B cell (primary cell): ENCODE data around the gene C1orf105. TPM values are rescaled to one million over a fixed set of nuclear protein-coding genes. Genes with fewer than 3 reads are reported as not detected.

Source experiments
- ATAC-seq: fragments of 200-7000 bp; cut with Tn5 transposase; one replicate; pipeline ENCODE4 v1.10.0; 2021; ENCODE audit warnings: low read depth, mild to moderate bottlenecking, moderate number of reproducible peaks, moderate library complexity
- CTCF ChIA-PET: fragments of 350-600 bp; sonication (Branson Sonifier 250); formaldehyde crosslinking; loops from one replicate; lab custom pipeline; 2021; ENCODE audit warnings: antibody characterized with exemption, inconsistent platforms; lab: Charles Lee
- POLR2A ChIA-PET: fragments of 350-600 bp; sonication (Branson Sonifier 250); formaldehyde crosslinking; loops from one replicate; lab custom pipeline; 2021; ENCODE audit warnings: antibody characterized with exemption; lab: Charles Lee
- DNase-seq: peaks from one replicate; pipeline ENCODE4 v3.0.0; 2013
- H2AFZ ChIP-seq: 2 replicates; pipeline ENCODE4 v1.6.1; 2012; ENCODE audit warnings: mild to moderate bottlenecking, low read depth, low read length; ENCODE audit not compliant: insufficient read depth, poor library complexity, severe bottlenecking
- H3K27ac ChIP-seq, 2 donors: 1 replicate in 1 of 2; 2 replicates in 1 of 2; pipeline ENCODE4 v1.5.1; 2012 to 2013; ENCODE audit warnings: low read length in 2 of 2, mild to moderate bottlenecking in 2 of 2, moderate library complexity in 1 of 2
- H3K27me3 ChIP-seq, 4 experiments: fragments of 200-600 bp in 1 of 4; sonication (generic) in 1 of 4; replicated peaks in 1 of 4; 1 replicate in 2 of 4; 2 replicates in 2 of 4; pipeline versions ENCODE4 v1.6.1 to v1.7.0; 2013 to 2016; ENCODE audit warnings: low read length in 3 of 4, mild to moderate bottlenecking in 2 of 4, mixed read lengths in 1 of 4, moderate library complexity in 1 of 4; ENCODE audit not compliant: insufficient read depth in 4 of 4, control insufficient read depth in 3 of 4; ENCODE audit errors: control extremely low read depth in 1 of 4
- H3K36me3 ChIP-seq, 2 experiments: replicated peaks in 1 of 2; 1 replicate in 1 of 2; 2 replicates in 1 of 2; pipeline versions ENCODE4 v1.6.1 to v1.7.1; 2013; ENCODE audit warnings: low read length in 1 of 2; ENCODE audit not compliant: insufficient read depth in 2 of 2, control insufficient read depth in 1 of 2; ENCODE audit errors: control extremely low read depth in 1 of 2, extremely low read depth in 1 of 2
- H3K4me1 ChIP-seq, 2 donors: fragments of 200-600 bp in 1 of 2; sonication (generic) in 1 of 2; 1 replicate in 1 of 2; 2 replicates in 1 of 2; pipeline versions ENCODE4 v1.5.1 to v1.6.1; 2013 to 2017; ENCODE audit warnings: low read length in 2 of 2; ENCODE audit not compliant: control insufficient read depth in 2 of 2, insufficient read depth in 2 of 2
- H3K4me2 ChIP-seq: replicated peaks from 2 replicates; pipeline ENCODE3; 2012; ENCODE audit warnings: mild to moderate bottlenecking, low read depth, low read length; ENCODE audit not compliant: poor library complexity, severe bottlenecking
- H3K4me3 ChIP-seq, 5 experiments: fragments of 200-600 bp in 1 of 5; sonication (generic) in 1 of 5; 1 replicate in 3 of 5; 2 replicates in 2 of 5; pipeline versions ENCODE4 v1.5.1 to v1.7.0; 2011 to 2016; ENCODE audit warnings: low read length in 4 of 5, mild to moderate bottlenecking in 4 of 5, low read depth in 2 of 5, control low read depth in 1 of 5, moderate library complexity in 1 of 5; ENCODE audit not compliant: insufficient read depth in 1 of 5; ENCODE audit errors: control extremely low read depth in 1 of 5, extremely low read depth in 1 of 5
- H3K79me2 ChIP-seq: fragments of 200-600 bp; sonication (generic); one replicate; pipeline ENCODE4 v1.6.0; 2016; ENCODE audit warnings: low read length; ENCODE audit not compliant: control insufficient read depth, insufficient read depth
- H3K9ac ChIP-seq: fragments of 200-600 bp; sonication (generic); 2 replicates; pipeline ENCODE4 v1.6.1; 2017; ENCODE audit warnings: mild to moderate bottlenecking, low read length, moderate library complexity
- H3K9me3 ChIP-seq, 3 donors: one replicate each; pipeline versions ENCODE4 v1.6.1 to v1.7.1; 2013; ENCODE audit warnings: low read length in 2 of 3; ENCODE audit not compliant: control insufficient read depth in 2 of 3, insufficient read depth in 1 of 3; ENCODE audit errors: control extremely low read depth in 1 of 3
- H4K20me1 ChIP-seq: 2 replicates; pipeline ENCODE4 v1.6.0; 2012; ENCODE audit warnings: mild to moderate bottlenecking, low read length; ENCODE audit not compliant: insufficient read depth, control insufficient read depth, poor library complexity, severe bottlenecking
- H3K27ac Mint-ChIP-seq: one replicate; pipeline ENCODE4 v1.8.0; 2021; ENCODE audit warnings: mixed read lengths
- H3K27me3 Mint-ChIP-seq: one replicate; pipeline ENCODE4 v1.8.0; 2021; ENCODE audit warnings: mixed read lengths
- H3K4me1 Mint-ChIP-seq: one replicate; pipeline ENCODE4 v1.8.0; 2021; ENCODE audit warnings: mixed read lengths
- H3K4me3 Mint-ChIP-seq: one replicate; pipeline ENCODE4 v1.8.0; 2021; ENCODE audit warnings: mixed read lengths
- H3K9me3 Mint-ChIP-seq: one replicate; pipeline ENCODE4 v1.8.0; 2022; ENCODE audit warnings: mixed read lengths; ENCODE audit not compliant: insufficient read depth
- CTCF ChIP-seq: fragments of 200-600 bp; IDR thresholded peaks from one replicate; pipeline ENCODE4 v1.8.0; 2022; ENCODE audit warnings: antibody characterized with exemption, mild to moderate bottlenecking
- EZH2 ChIP-seq: IDR thresholded peaks from 2 replicates; pipeline ENCODE4 v1.6.1; 2012; ENCODE audit warnings: borderline replicate concordance, low read depth, mild to moderate bottlenecking, moderate library complexity, low read length; ENCODE audit not compliant: insufficient read depth, poor library complexity, severe bottlenecking
- WGBS: methylation state at CpG from one replicate; pipeline ENCODE4 v1.1.5; 2013; ENCODE audit warnings: missing lambda C conversion rate; ENCODE audit not compliant: insufficient coverage; 5-methylcytosine and 5-hydroxymethylcytosine counted together
- intact Hi-C: fragments of 100-400 bp; cut with micrococcal nuclease; formaldehyde crosslinking; loops from one replicate; pipeline ENCODE4 v1.10.0; 2022
- polyA plus RNA-seq: library from polyadenylated mRNA; depleted of rRNA; stranded (reverse); fragments of >200 nt; gene quantifications from 2 replicates; pipeline ENCODE4 v1.2.3, GENCODE V29; 2012
- total RNA-seq, 2 donors: library from RNA; stranded (reverse); fragments of 120-200 nt in 1 of 2; gene quantifications; 1 replicate in 1 of 2; 2 replicates in 1 of 2; pipeline versions ENCODE4 v1.2.3 to v1.2.4, GENCODE V29; 2013 to 2022

C1orf105 gene
- total and polyA plus RNA-seq, 2 donors (not counting 1 experiment from before 2014, with no cell fraction given): not detected

- peak; percentile 90 for ATAC-seq
- Histone ChIP-seq H3K27me3 (no peaks in the 10 kb centered on the region), H3K36me3 (no peaks in the 10 kb centered on the region), H2AFZ (peak overlapping the region; percentile 55), H4K20me1 (no peaks in the 10 kb centered on the region), H3K4me3 (peak overlapping the region in 3 of 5 experiments; percentile 27 to 49 (median 33)), H3K4me2 (peak overlapping the region; percentile 73), H3K27ac (peak overlapping the region; percentile 76 to 89), H3K79me2 (no peaks in the 10 kb centered on the region), H3K4me1 (peaks cover 26 to 37% of the 10 kb centered on the region in 2 donors), H3K9ac (peak overlapping the region; percentile 53), H3K9me3 (peaks cover 0 to 2% (median 0%) of the 10 kb centered on the region in 3 donors)
- peak overlapping the region; percentile 90 for H3K27ac Mint-ChIP-seq
- H3K4me3 Mint-ChIP-seq: peak overlapping the region; percentile 73
- peak; percentile 76 for DNase-seq
- ChIA-PET CTCF (interaction anchor here (1.0 to 3.4 kb wide), 8 partner anchors 10 to 200 kb away, joined by 3 to 23 read pairs (median 5); no protein-coding TSS in a partner anchor), POLR2A (interaction anchor here (0.6 to 2.2 kb wide), 9 partner anchors 9 to 378 kb away, joined by 3 to 10 read pairs (median 4); no protein-coding TSS in a partner anchor)
- no CpG with 5 or more reads among the region's 6 CpGs for WGBS
- no peak for TF ChIP-seq CTCF
- no peak for TF ChIP-seq EZH2
- H3K9me3 Mint-ChIP-seq: no peaks in the 10 kb centered on the region
- peaks cover 44% of the 10 kb centered on the region for H3K4me1 Mint-ChIP-seq
- no peaks in the 10 kb centered on the region for H3K27me3 Mint-ChIP-seq
- intact Hi-C loops: loop anchor here (1.0 kb wide), 2 partner anchors 10 to 14 kb away; no protein-coding TSS in a partner anchor
These were observed 39.8 kb upstream of the C1orf105 start for GRCh38 chr1:172380441-172381244.

DNA sequence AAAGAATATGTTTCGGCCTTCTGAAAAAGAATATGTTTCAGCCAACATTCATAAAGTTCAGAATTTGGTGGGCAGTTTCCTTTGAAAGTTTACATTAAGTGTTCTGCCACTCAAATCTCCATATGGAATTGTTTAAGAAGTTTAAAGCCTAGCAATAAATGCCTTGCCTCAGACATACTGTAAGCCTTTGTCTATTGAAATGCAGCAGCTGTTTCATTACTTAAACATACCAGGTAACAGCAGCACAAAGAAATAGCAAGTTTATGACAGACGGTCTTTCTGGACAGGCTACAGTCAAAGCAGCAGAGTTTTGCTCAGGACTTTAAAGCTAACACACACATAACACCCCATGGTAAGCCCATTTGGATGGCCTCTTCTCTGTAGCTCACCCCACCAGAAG is 38.5 kb upstream of the C1orf105 start:
- H3K4me1 Mint-ChIP-seq: peaks cover 39% of the 10 kb centered on the region
- no peaks in the 10 kb centered on the region for H4K20me1 ChIP-seq
- TF ChIP-seq CTCF: no peak
- TF ChIP-seq EZH2: no peak
- no peak for DNase-seq
- CTCF ChIA-PET: interaction anchor here (0.7 to 1.3 kb wide), 8 partner anchors 8 to 291 kb away, joined by 3 to 9 read pairs (median 3); no protein-coding TSS in a partner anchor
- peaks cover 0 to 2% (median 0%) of the 10 kb centered on the region in 3 donors for H3K9me3 ChIP-seq
- H3K36me3 ChIP-seq: no peaks in the 10 kb centered on the region
- H3K4me1 ChIP-seq: peaks cover 26 to 28% of the 10 kb centered on the region in 2 donors
- no peak overlapping the region for H3K9ac ChIP-seq
- H3K79me2 ChIP-seq: no peaks in the 10 kb centered on the region
- POLR2A ChIA-PET: interaction anchor here (2.2 kb wide), 1 partner anchor 9 kb away, joined by 10 read pairs; no protein-coding TSS in a partner anchor
- H2AFZ ChIP-seq: peak overlapping the region; percentile 19
- H3K27ac ChIP-seq: peak overlapping the region in 1 of 2 donors; percentile 49
- no peak for ATAC-seq
- intact Hi-C loops: loop anchor here (1.0 kb wide), 1 partner anchor 8 kb away; no protein-coding TSS in a partner anchor
- 100% methylated on average over 1 of the region's 2 CpGs for WGBS
- peak overlapping the region; percentile 83 for H3K27ac Mint-ChIP-seq
- H3K27me3 ChIP-seq: no peaks in the 10 kb centered on the region
- H3K4me3 ChIP-seq: no peak overlapping the region
- no peaks in the 10 kb centered on the region for H3K27me3 Mint-ChIP-seq
- H3K9me3 Mint-ChIP-seq: no peaks in the 10 kb centered on the region
- H3K4me3 Mint-ChIP-seq: no peak overlapping the region
- no peak overlapping the region for H3K4me2 ChIP-seq
